Mesendoderm (in vitro differentiated cells): ENCODE results near the gene FNBP1.
A peak's percentile ranks its signal among the peaks of the same experiment; 100 is the strongest.
"Not testable (repeated sequence)": the region's sequence is repeated elsewhere in the genome, so short reads cannot be mapped to it uniquely, and the experiment has no call there.

ENCODE experiments used
- DNase-seq: peaks from one replicate; pipeline ENCODE4 v3.0.0; 2013
- H2AK5ac ChIP-seq: 2 replicates; pipeline ENCODE4 v1.6.1; 2013; ENCODE audit warnings: low read length, inconsistent platforms
- H2BK120ac ChIP-seq: 2 replicates; pipeline ENCODE4 v1.6.1; 2013; ENCODE audit warnings: low read depth, mild to moderate bottlenecking, low read length, moderate library complexity, mixed read lengths
- H2BK15ac ChIP-seq: replicated peaks from 2 replicates; pipeline ENCODE4 v1.6.1; 2013; ENCODE audit warnings: low read depth, mild to moderate bottlenecking, moderate library complexity
- H2BK5ac ChIP-seq: 2 replicates; pipeline ENCODE4 v1.6.1; 2013; ENCODE audit warnings: low read length, inconsistent platforms
- H3K18ac ChIP-seq: 2 replicates; pipeline ENCODE4 v1.6.1; 2013; ENCODE audit warnings: mild to moderate bottlenecking, low read length, mixed read lengths
- H3K23ac ChIP-seq: one replicate; pipeline ENCODE4 v1.6.1; 2013; ENCODE audit warnings: low read length
- H3K27ac ChIP-seq: 2 replicates; pipeline ENCODE4 v1.5.1; 2013; ENCODE audit warnings: low read depth, mild to moderate bottlenecking, inconsistent platforms, low read length, moderate library complexity
- H3K27me3 ChIP-seq: 2 replicates; pipeline ENCODE4 v1.6.1; 2013; ENCODE audit warnings: low read length, control low read depth, mild to moderate bottlenecking, inconsistent platforms; ENCODE audit not compliant: insufficient read depth, poor library complexity
- H3K36me3 ChIP-seq: 2 replicates; pipeline ENCODE4 v1.6.1; 2013; ENCODE audit warnings: low read length, inconsistent platforms; ENCODE audit not compliant: control insufficient read depth, insufficient read depth
- H3K4ac ChIP-seq: one replicate; pipeline ENCODE4 v1.6.1; 2013; ENCODE audit warnings: low read depth, mild to moderate bottlenecking, low read length, moderate library complexity
- H3K4me1 ChIP-seq: 2 replicates; pipeline ENCODE4 v1.6.1; 2013; ENCODE audit warnings: low read depth, low read length, inconsistent platforms; ENCODE audit not compliant: control insufficient read depth
- H3K4me2 ChIP-seq: 2 replicates; pipeline ENCODE4 v1.6.1; 2013; ENCODE audit warnings: low read length
- H3K4me3 ChIP-seq: 2 replicates; pipeline ENCODE4 v1.5.1; 2013; ENCODE audit warnings: mild to moderate bottlenecking, low read length
- H3K56ac ChIP-seq: one replicate; pipeline ENCODE4 v1.6.1; 2013; ENCODE audit warnings: low read length
- H3K79me1 ChIP-seq: 2 replicates; pipeline ENCODE4 v1.6.1; 2013; ENCODE audit warnings: low read length, inconsistent platforms
- H3K79me2 ChIP-seq: 2 replicates; pipeline ENCODE4 v1.6.1; 2013; ENCODE audit warnings: mild to moderate bottlenecking, low read length; ENCODE audit not compliant: control insufficient read depth, insufficient read depth
- H3K9ac ChIP-seq: 2 replicates; pipeline ENCODE4 v1.6.1; 2013; ENCODE audit warnings: low read length, inconsistent platforms
- H4K5ac ChIP-seq: one replicate; pipeline ENCODE4 v1.6.1; 2013; ENCODE audit warnings: low read length
- H4K8ac ChIP-seq: one replicate; pipeline ENCODE4 v1.6.1; 2013; ENCODE audit warnings: low read depth, mild to moderate bottlenecking, control low read depth, low read length, moderate library complexity
- WGBS: extraction: QIAGEN DNeasy Blood & Tissue Kit; methylation state at CpG from one replicate; pipeline ENCODE4 v1.1.7; 2013; ENCODE audit warnings: low lambda C conversion rate, missing lambda C conversion rate; ENCODE audit not compliant: insufficient coverage; ENCODE audit errors: extremely low coverage; 5-methylcytosine and 5-hydroxymethylcytosine counted together

FNBP1 gene

DNA sequence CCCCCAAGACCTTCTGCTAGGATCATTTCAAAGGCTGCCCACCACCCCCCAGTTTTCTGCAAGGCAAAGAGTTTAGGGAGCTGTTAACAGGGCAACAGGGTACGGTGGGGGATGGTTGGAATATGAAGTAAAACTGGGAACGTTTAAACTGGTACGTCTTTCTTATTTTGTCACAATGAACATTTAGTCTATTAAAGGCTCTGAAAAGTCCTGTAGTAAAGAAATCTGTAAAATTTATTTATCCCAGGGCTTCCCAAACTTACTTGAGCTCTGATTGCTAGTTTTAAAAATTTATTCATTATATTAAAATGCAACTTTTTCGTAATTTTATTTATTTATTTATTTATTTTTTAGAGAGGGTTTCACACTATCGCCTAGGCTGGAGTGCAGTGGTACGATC is 145.7 kb downstream of the FNBP1 start:
- Histone ChIP-seq H3K79me2 (no peaks in the 10 kb centered on the region), H3K79me1 (no peaks in the 10 kb centered on the region), H4K8ac (no peak overlapping the region), H2BK5ac (no peak overlapping the region), H3K4me2 (no peak overlapping the region), H3K4ac (no peak overlapping the region), H3K4me3 (no peak overlapping the region), H2AK5ac (no peak overlapping the region), H3K9ac (no peak overlapping the region), H3K4me1 (no peaks in the 10 kb centered on the region), H3K27ac (no peak overlapping the region), H4K5ac (no peak overlapping the region), H3K27me3 (no peaks in the 10 kb centered on the region), H2BK120ac (no peak overlapping the region), H3K56ac (no peak overlapping the region), H2BK15ac (no peak overlapping the region), H3K18ac (no peak overlapping the region), H3K23ac (no peak overlapping the region), H3K36me3 (no peaks in the 10 kb centered on the region)
- DNase-seq, result no peak
- no CpG with 5 or more reads among the region's 6 CpGs for WGBS

- H3K18ac ChIP-seq, result no peak overlapping the region
- no peak overlapping the region for H3K4me2 ChIP-seq
- no peaks in the 10 kb centered on the region for H3K27me3 ChIP-seq
- no peak overlapping the region for H2BK5ac ChIP-seq
- no peaks in the 10 kb centered on the region for H3K4me1 ChIP-seq
- H3K79me1 ChIP-seq, result no peaks in the 10 kb centered on the region
- H4K8ac ChIP-seq, result no peak overlapping the region
- H2BK120ac ChIP-seq, result no peak overlapping the region
- no peak overlapping the region for H3K9ac ChIP-seq
- no peak overlapping the region for H2BK15ac ChIP-seq
- no peak overlapping the region for H3K56ac ChIP-seq
- H3K4me3 ChIP-seq, result no peak overlapping the region
- H2AK5ac ChIP-seq, result no peak overlapping the region
- H3K27ac ChIP-seq, result no peak overlapping the region
- H4K5ac ChIP-seq, result no peak overlapping the region
- H3K23ac ChIP-seq, result no peak overlapping the region
- H3K4ac ChIP-seq, result no peak overlapping the region
- no peaks in the 10 kb centered on the region for H3K79me2 ChIP-seq
- no peaks in the 10 kb centered on the region for H3K36me3 ChIP-seq
- WGBS, result no CpG with 5 or more reads among the region's 17 CpGs
- no peak for DNase-seq
Observed at GRCh38 chr9:129895376-129896268, 147.4 kb downstream of the FNBP1 start.

DNA sequence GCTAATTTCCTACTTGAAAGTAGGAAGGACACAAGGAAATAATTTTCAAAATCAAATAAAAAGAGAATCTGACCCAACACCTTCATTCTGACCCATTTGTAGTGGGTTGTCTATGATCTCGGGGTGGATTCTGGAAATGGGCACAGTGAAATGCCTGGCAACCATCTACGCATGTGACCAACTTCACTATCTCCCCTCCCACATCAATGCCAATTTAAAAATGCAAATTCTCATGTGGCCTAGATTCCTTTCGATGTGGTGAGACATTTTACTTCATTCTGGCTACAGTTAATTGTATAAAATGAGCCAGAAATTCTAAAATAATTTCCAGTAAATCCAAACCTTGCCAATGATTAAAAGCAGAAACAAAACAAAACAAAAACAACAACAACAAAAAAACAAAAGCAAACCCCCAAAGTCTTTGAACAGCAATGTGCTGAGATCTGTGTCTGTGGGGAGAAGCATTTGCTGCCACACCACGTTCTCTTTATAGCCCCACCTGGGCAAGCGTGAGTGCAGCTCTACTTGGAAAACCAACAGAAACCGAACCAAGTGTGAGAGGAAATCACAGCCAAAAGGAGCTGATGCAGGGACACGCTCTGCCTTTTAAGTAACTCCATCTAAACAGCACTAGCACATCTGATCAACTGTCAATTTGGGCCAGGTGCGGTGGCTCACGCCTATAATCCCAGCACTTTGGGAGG is 148.7 kb downstream of the FNBP1 start:
- Histone ChIP-seq H3K9ac (no peak overlapping the region), H4K5ac (no peak overlapping the region), H3K36me3 (no peaks in the 10 kb centered on the region), H3K4me1 (peaks cover 3% of the 10 kb centered on the region), H2BK120ac (no peak overlapping the region), H3K27ac (no peak overlapping the region), H3K56ac (no peak overlapping the region), H3K18ac (no peak overlapping the region), H3K79me1 (no peaks in the 10 kb centered on the region), H2BK5ac (no peak overlapping the region), H3K4me3 (no peak overlapping the region), H3K4ac (no peak overlapping the region), H3K4me2 (no peak overlapping the region), H3K27me3 (no peaks in the 10 kb centered on the region), H2BK15ac (no peak overlapping the region), H4K8ac (no peak overlapping the region), H3K23ac (no peak overlapping the region), H3K79me2 (no peaks in the 10 kb centered on the region), H2AK5ac (no peak overlapping the region)
- DNase-seq, result no peak
- no CpG with 5 or more reads among the region's 9 CpGs for WGBS

DNA sequence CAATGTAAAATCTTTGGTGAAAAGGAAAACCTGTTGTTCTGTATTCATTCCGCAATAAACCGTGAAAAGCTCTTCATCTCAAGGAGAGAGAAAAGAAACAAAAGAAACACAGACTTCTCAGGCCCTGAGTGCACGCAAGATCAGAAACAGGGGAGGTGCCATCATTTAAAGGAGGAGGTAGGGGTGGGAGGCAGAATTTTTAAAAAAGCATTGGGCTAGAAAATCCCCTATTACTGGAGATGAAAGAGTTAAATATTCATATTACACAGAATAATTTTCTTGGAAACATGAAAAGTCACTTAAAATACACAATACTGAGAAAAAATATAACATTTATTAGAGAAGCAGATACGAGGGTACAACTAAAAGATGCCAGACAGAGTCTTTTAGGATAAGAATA is 151.4 kb downstream of the FNBP1 start:
- H2BK15ac ChIP-seq, result no peak overlapping the region
- no peak overlapping the region for H2BK5ac ChIP-seq
- no peak overlapping the region for H4K5ac ChIP-seq
- DNase-seq, result no peak
- no peak overlapping the region for H3K4me3 ChIP-seq
- H3K18ac ChIP-seq, result no peak overlapping the region
- no peak overlapping the region for H3K9ac ChIP-seq
- H4K8ac ChIP-seq, result no peak overlapping the region
- H3K36me3 ChIP-seq, result no peaks in the 10 kb centered on the region
- no peaks in the 10 kb centered on the region for H3K79me1 ChIP-seq
- WGBS, result no CpG with 5 or more reads among the region's 4 CpGs
- H3K4ac ChIP-seq, result no peak overlapping the region
- H3K27ac ChIP-seq, result no peak overlapping the region
- H3K79me2 ChIP-seq, result no peaks in the 10 kb centered on the region
- no peak overlapping the region for H3K23ac ChIP-seq
- H3K56ac ChIP-seq, result no peak overlapping the region
- H3K27me3 ChIP-seq, result no peaks in the 10 kb centered on the region
- H2BK120ac ChIP-seq, result no peak overlapping the region
- no peak overlapping the region for H3K4me2 ChIP-seq
- no peak overlapping the region for H2AK5ac ChIP-seq
- H3K4me1 ChIP-seq, result peaks cover 3% of the 10 kb centered on the region

- not testable (repeated sequence) for H3K23ac ChIP-seq, H2BK15ac ChIP-seq, H2AK5ac ChIP-seq, H3K9ac ChIP-seq, DNase-seq, H3K27ac ChIP-seq, H3K27me3 ChIP-seq, H3K36me3 ChIP-seq, H3K4me3 ChIP-seq, H4K8ac ChIP-seq, H3K4me2 ChIP-seq, H4K5ac ChIP-seq, H2BK120ac ChIP-seq, H3K4me1 ChIP-seq, H3K79me1 ChIP-seq, H3K4ac ChIP-seq, H2BK5ac ChIP-seq, H3K79me2 ChIP-seq
- H3K18ac ChIP-seq, result peak overlapping the region; percentile 88
- H3K56ac ChIP-seq, result peak overlapping the region; percentile 82
- WGBS, result no CpG with 5 or more reads among the region's 14 CpGs
Observed at GRCh38 chr9:129890718-129891299, 152.2 kb downstream of the FNBP1 start.
